ENCODE data around the gene KLF9. TPM values are rescaled to one million over a fixed set of nuclear protein-coding genes. Genes with fewer than 3 reads are reported as not detected.

KLF9 gene
- total and polyA plus RNA-seq, 2 donors from 2014 or later = 23.5 to 100 TPM

GRCh38 chr9:70389621-70390266 lies 24.7 kb downstream of the KLF9 start:
- no peak overlapping the region for H3K4me3 ChIP-seq (ENCODE audit: low read length in 3 of 3)
- H3K27ac ChIP-seq (ENCODE audit: low read depth in 2 of 2, low read length in 2 of 2) = no peak overlapping the region
- H3K9ac ChIP-seq (ENCODE audit: low read length in 3 of 3) = no peak overlapping the region
- H3K27me3 ChIP-seq (ENCODE audit: control insufficient read depth, insufficient read depth, low read length) = no peaks in the 10 kb centered on the region
- intact Hi-C loops (cut with DNase I) = no loop called here
- peaks cover 0 to 21% (median 9%) of the 10 kb centered on the region in 3 donors for H3K36me3 ChIP-seq (ENCODE audit: control insufficient read depth in 2 of 3, insufficient read depth in 3 of 3, low read length in 3 of 3)
- peaks cover 0 to 40% (median 30%) of the 10 kb centered on the region in 3 donors for H3K4me1 ChIP-seq (ENCODE audit: control insufficient read depth in 2 of 3, insufficient read depth in 2 of 3, low read depth in 1 of 3, low read length in 3 of 3)
- no peak for FAIRE-seq
- peak in 3 of 5 donors; percentile 24 to 49 (median 40) for DNase-seq
- no peaks in the 10 kb centered on the region for H3K9me3 ChIP-seq (ENCODE audit: control insufficient read depth in 2 of 3, insufficient read depth in 1 of 3, low read length in 3 of 3)
- no peak for TF ChIP-seq CTCF (IDR thresholded peaks at IDR 0.05; ENCODE audit: borderline replicate concordance, extremely low read depth, insufficient read depth)

GRCh38 chr9:70389188-70389587 lies 25.3 kb downstream of the KLF9 start:
- no peaks in the 10 kb centered on the region for H3K9me3 ChIP-seq (ENCODE audit: control insufficient read depth in 2 of 3, insufficient read depth in 1 of 3, low read length in 3 of 3)
- H3K27ac ChIP-seq (ENCODE audit: low read depth in 2 of 2, low read length in 2 of 2) = no peak overlapping the region
- H3K4me1 ChIP-seq (ENCODE audit: control insufficient read depth in 2 of 3, insufficient read depth in 2 of 3, low read depth in 1 of 3, low read length in 3 of 3) = peaks cover 0 to 40% (median 30%) of the 10 kb centered on the region in 3 donors
- DNase-seq (no peak), FAIRE-seq (no peak)
- peaks cover 0 to 26% (median 10%) of the 10 kb centered on the region in 3 donors for H3K36me3 ChIP-seq (ENCODE audit: control insufficient read depth in 2 of 3, insufficient read depth in 3 of 3, low read length in 3 of 3)
- no peak overlapping the region for H3K4me3 ChIP-seq (ENCODE audit: low read length in 3 of 3)
- no peak for TF ChIP-seq CTCF (IDR thresholded peaks at IDR 0.05; ENCODE audit: borderline replicate concordance, extremely low read depth, insufficient read depth)
- no peaks in the 10 kb centered on the region for H3K27me3 ChIP-seq (ENCODE audit: control insufficient read depth, insufficient read depth, low read length)
- H3K9ac ChIP-seq (ENCODE audit: low read length in 3 of 3) = no peak overlapping the region
- intact Hi-C loops (cut with DNase I) = no loop called here

GRCh38 chr9:70387663-70388062 lies 26.8 kb downstream of the KLF9 start:
- intact Hi-C loops (cut with DNase I) = no loop called here
- peaks cover 0 to 32% (median 14%) of the 10 kb centered on the region in 3 donors for H3K36me3 ChIP-seq (ENCODE audit: control insufficient read depth in 2 of 3, insufficient read depth in 3 of 3, low read length in 3 of 3)
- TF ChIP-seq CTCF (IDR thresholded peaks at IDR 0.05; ENCODE audit: borderline replicate concordance, extremely low read depth, insufficient read depth) = no peak
- no peaks in the 10 kb centered on the region for H3K9me3 ChIP-seq (ENCODE audit: control insufficient read depth in 2 of 3, insufficient read depth in 1 of 3, low read length in 3 of 3)
- peaks cover 0 to 31% (median 21%) of the 10 kb centered on the region in 3 donors for H3K4me1 ChIP-seq (ENCODE audit: control insufficient read depth in 2 of 3, insufficient read depth in 2 of 3, low read depth in 1 of 3, low read length in 3 of 3)
- no peak overlapping the region for H3K4me3 ChIP-seq (ENCODE audit: low read length in 3 of 3)
- DNase-seq = no peak
- no peak for FAIRE-seq
- H3K27ac ChIP-seq (ENCODE audit: low read depth in 2 of 2, low read length in 2 of 2) = no peak overlapping the region
- no peak overlapping the region for H3K9ac ChIP-seq (ENCODE audit: low read length in 3 of 3)
- no peaks in the 10 kb centered on the region for H3K27me3 ChIP-seq (ENCODE audit: control insufficient read depth, insufficient read depth, low read length)
